ENCODE data around the gene GUK1.

- TF ChIP-seq CTCF (IDR thresholded peaks at IDR 0.05) (no peak), POLR2A (IDR thresholded peaks at IDR 0.05; ENCODE audit: low read depth) (no peak), POLR2AphosphoS5 (IDR thresholded peaks at IDR 0.05) (no peak)
Measured at GRCh38 chr1:228178737-228179684, 38.9 kb downstream of the GUK1 start.

Measured in esophagus muscularis mucosa (tissue), 3 donors.